ENCODE data around the gene BRD1. TPM values are rescaled to one million over a fixed set of nuclear protein-coding genes. Genes with fewer than 3 reads are reported as not detected.

The BRD1 gene
- 27.0 and 35.7 TPM in 2 replicates for total RNA-seq

DNA sequence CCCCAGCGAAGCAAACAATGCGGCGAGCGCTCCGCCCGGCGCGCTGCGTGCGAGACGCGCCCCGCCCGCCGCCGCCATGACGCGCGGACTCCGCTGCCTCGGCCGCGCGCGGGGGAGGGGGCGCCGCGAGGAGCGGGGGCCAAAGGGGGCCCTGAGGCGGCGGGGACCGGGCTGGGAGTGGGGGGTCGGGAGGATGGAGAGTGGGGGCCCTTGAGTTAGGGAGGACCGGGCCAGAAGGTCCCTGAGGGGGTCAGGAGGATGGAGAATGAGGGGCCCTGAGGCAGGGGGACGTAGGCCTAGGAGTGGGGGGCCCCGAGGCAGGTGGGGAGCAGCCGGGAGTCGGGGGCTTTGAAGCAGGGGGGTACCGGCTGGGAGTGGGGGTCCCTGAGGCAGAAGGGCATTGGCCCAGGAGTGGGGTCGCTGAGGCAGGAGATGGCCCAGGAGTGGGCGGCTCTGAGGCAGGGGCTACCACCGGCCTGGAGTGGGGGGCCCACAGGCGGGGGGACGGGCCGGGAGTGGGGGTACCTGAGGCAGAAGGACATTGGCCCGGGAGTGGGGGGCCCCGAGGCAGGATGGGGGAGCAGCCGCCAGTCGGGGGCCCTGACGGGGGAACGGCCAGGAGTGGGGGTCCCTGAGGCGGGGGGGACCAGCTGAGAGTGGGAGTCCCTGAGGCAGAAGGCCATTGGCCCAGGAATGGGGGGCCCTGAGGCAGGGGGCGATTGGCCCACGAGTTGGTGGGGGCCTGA lies at the start of gene BRD1:
Gene BRD1 (minus strand): TSS at position 21 of the 746 bp plus-strand sequence. CDS start 3,556 bp downstream, outside the sequence.

DNA sequence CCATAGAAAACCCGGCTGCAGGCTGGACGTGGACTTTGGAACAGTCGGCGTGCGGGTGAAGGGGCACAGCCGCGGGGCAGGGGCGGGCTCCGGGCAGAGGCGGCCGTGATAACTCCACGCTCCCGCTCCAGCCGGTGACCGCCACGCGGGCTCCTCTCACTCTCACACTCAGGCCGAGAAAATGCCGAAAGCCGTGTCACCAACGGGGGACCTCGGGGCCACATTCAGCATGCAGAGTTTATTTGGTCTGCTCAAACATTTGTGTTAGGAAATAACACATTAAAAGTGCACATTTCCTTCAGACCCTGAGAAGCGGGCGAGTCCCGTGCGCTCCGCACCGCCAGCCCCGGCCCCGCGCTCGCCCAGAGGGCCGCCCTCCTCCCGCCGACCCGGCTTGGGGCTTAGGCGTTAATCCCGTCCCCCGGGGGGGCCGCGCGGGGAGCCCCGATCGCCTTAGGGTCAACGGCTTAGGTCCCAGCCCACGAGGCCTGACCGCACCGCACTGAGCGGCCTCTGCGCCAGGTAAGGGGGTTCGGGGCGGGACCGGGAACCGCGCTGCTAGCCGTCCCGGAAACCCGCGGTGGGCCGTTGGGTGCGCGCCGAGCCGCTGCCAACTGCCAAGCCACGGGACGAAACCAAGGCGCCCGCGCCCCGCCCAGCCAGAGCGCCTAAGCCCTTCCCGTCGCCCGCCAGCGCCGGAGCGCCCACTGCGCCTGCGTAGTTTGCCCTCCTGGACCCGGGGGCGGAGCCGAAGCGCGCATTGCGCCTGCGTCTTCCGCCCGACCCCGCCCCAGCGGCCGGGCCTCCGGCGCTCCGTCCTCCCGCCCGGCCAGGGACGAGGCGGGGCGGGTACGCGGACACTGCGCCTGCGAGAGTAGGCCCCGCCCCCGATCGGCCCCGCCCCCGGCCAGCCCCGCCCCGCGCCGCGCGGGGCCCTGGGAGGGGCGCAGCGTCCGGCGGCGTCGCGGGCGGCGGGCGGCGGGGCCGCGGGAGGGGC lies 25.5 kb upstream of the BRD1 start, which contains the start of gene ZBED4:
Gene ZBED4 (plus strand): TSS at position 947 of the 997 bp plus-strand sequence. CDS start 29,819 bp downstream, outside the sequence.

Other genes with a start within 250 kb of the BRD1 start
- gene ZBED4, start 26.0 kb upstream of the BRD1 start, total RNA-seq = 9.8 and 22.7 TPM in 2 replicates
- 21.9 and 23.2 TPM in 2 replicates for gene ALG12, start 90.6 kb upstream of the BRD1 start, total RNA-seq
- 136 and 159 TPM in 2 replicates for gene CRELD2, start 90.8 kb upstream of the BRD1 start, total RNA-seq
- gene PIM3, start 132.9 kb upstream of the BRD1 start, total RNA-seq = 28.2 and 34.4 TPM in 2 replicates
- 0.09 TPM in 1 of 2 replicates, not detected in the other for gene IL17REL, start 184.9 kb upstream of the BRD1 start, total RNA-seq
- not detected in 2 replicates for gene TTLL8, start 230.4 kb upstream of the BRD1 start, total RNA-seq

Measured in smooth muscle cell of the umbilical artery (primary cell).